Transverse colon (tissue), 4 donors: Measurements from ENCODE around the gene LAMA3. TPM values are rescaled to one million over a fixed set of nuclear protein-coding genes. Genes with fewer than 3 reads are reported as not detected.

Source experiments
- DNase-seq: peaks from one replicate; pipeline ENCODE4 v3.0.0-alpha.2; 2019
- H3K27ac ChIP-seq, 4 donors: fragments of 200-600 bp; sonication (generic); 2 replicates each; pipeline ENCODE4 v1.5.1; 2016 to 2018; ENCODE audit warnings: inconsistent platforms in 4 of 4
- H3K27me3 ChIP-seq: fragments of 200-600 bp; sonication (generic); 2 replicates; pipeline ENCODE4 v1.5.1; 2017; ENCODE audit warnings: inconsistent platforms
- H3K36me3 ChIP-seq, 4 donors: fragments of 200-600 bp; sonication (generic); 2 replicates each; pipeline ENCODE4 v1.5.1; 2017 to 2019; ENCODE audit warnings: inconsistent platforms in 4 of 4
- H3K4me1 ChIP-seq, 4 donors: fragments of 200-600 bp; sonication (generic); 2 replicates each; pipeline ENCODE4 v1.5.1; 2017 to 2020; ENCODE audit warnings: inconsistent platforms in 4 of 4
- H3K4me3 ChIP-seq, 4 donors: fragments of 200-600 bp; sonication (generic); 1 replicate in 1 of 4; 2 replicates in 3 of 4; pipeline versions ENCODE4 v1.5.1 to v1.6.1; 2017 to 2019; ENCODE audit warnings: inconsistent platforms in 4 of 4
- H3K9me3 ChIP-seq, 2 donors: fragments of 200-600 bp; sonication (generic); 2 replicates each; pipeline ENCODE4 v1.5.1; 2017 to 2019; ENCODE audit warnings: inconsistent platforms in 2 of 2
- EP300 ChIP-seq: sonication (generic); formaldehyde crosslinking; IDR thresholded peaks from one replicate; pipeline ENCODE4 v1.6.1; 2017; ENCODE audit warnings: antibody characterized with exemption, low read depth
- POLR2A ChIP-seq: fragments of 450-650 bp; IDR thresholded peaks from one replicate; pipeline ENCODE4 v1.6.1; 2016; ENCODE audit warnings: antibody characterized with exemption, mild to moderate bottlenecking, moderate library complexity
- POLR2AphosphoS5 ChIP-seq, 3 donors: sonication (generic); formaldehyde crosslinking; IDR thresholded peaks; one replicate each; pipeline ENCODE4 v1.6.1; 2016; ENCODE audit warnings: antibody characterized with exemption in 3 of 3
- WGBS, 2 donors: methylation state at CpG; one replicate each; pipeline ENCODE4 v1.1.5; 2018; ENCODE audit warnings: low coverage in 1 of 2; 5-methylcytosine and 5-hydroxymethylcytosine counted together
- in situ Hi-C, 4 donors: fragments of 200-750 bp; cut with MboI; loops; one replicate each; pipeline versions ENCODE4 v1.15.0 to v1.15.1; 2017; ENCODE audit warnings: low sequenced_read_pairs in 3 of 4, low pct_ligation_motif_present in 1 of 4, low pct_unique_long_range_greater_than_20kb in 1 of 4
- intact Hi-C: fragments of 100-400 bp; cut with DNase I; formaldehyde crosslinking; loops from one replicate; pipeline ENCODE4 v1.15.1; 2023; ENCODE audit warnings: low total_unique reads
- total RNA-seq, 4 donors: library from RNA; depleted of rRNA; stranded (reverse); fragments of >200 nt; gene quantifications; one replicate each; pipeline ENCODE4 v1.1.0, GENCODE V29; 2016
- TF ChIP-seq, protein P1 (sequence below), 5 experiments: fragments of 200-600 bp in 3 of 5; fragments of 450-650 bp in 2 of 5; sonication (generic) in 3 of 5; IDR thresholded peaks; 1 replicate in 2 of 5; 2 replicates in 3 of 5; pipeline ENCODE4 v1.5.1; 2016 to 2017; ENCODE audit warnings: antibody characterized with exemption in 5 of 5, inconsistent platforms in 3 of 5, mild to moderate bottlenecking in 2 of 5, moderate library complexity in 1 of 5

Gene LAMA3
- total RNA-seq, 4 donors from 2014 or later, result 17.5 to 71.8 (median 47.4) TPM

DNA sequence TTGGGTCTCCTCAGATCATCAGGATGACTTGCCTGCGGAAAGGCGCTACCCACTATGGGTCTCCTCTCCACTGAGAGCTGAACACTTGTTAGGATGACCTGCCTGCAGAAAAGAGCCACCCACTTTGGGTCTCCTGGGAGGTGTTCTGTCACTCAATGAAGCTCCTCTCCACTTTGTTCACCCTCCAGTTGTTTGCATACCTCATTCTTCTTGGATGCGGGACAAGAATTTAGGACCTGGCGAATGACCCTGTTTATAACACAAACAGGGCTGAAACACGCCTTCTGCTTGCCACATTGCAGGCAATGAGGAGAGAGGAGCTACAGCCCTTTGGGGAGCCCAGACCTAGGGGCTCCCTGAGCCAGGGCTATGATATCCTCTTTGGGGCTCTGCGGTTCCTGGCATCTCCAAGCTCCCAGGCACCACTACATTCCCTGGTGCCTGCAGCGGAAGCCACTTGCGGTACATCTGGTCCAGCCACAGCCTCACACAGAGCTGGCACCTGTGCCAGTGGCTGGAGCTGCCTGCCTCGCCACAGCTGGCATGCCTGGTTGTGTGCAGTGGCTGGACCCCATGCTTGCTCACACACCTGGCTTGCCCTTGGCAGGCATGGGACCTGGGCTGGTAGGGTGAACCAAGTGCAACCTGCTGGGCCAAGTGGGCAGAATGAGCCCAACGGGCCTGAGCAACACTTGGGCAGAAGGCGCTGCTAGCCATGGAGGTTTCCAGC lies 47.2 kb upstream of the LAMA3 start:
- no peak for DNase-seq
- H3K4me1 ChIP-seq, result no peaks in the 10 kb centered on the region
- intact Hi-C loops (no loop called here), in situ Hi-C loops (loop anchor here in 3 of 4 donors (25.0 kb wide), 2 partner anchors 270 to 470 kb away; no protein-coding TSS in a partner anchor)
- H3K9me3 ChIP-seq, result no peaks in the 10 kb centered on the region
- 87 to 100% methylated on average over 1 to 11 of the region's 11 CpGs for WGBS, 2 donors
- H3K27me3 ChIP-seq, result no peaks in the 10 kb centered on the region
- H3K36me3 ChIP-seq, result no peaks in the 10 kb centered on the region
- TF ChIP-seq POLR2AphosphoS5 (IDR thresholded peaks at IDR 0.05), result no peak
- TF ChIP-seq, protein P1, sequence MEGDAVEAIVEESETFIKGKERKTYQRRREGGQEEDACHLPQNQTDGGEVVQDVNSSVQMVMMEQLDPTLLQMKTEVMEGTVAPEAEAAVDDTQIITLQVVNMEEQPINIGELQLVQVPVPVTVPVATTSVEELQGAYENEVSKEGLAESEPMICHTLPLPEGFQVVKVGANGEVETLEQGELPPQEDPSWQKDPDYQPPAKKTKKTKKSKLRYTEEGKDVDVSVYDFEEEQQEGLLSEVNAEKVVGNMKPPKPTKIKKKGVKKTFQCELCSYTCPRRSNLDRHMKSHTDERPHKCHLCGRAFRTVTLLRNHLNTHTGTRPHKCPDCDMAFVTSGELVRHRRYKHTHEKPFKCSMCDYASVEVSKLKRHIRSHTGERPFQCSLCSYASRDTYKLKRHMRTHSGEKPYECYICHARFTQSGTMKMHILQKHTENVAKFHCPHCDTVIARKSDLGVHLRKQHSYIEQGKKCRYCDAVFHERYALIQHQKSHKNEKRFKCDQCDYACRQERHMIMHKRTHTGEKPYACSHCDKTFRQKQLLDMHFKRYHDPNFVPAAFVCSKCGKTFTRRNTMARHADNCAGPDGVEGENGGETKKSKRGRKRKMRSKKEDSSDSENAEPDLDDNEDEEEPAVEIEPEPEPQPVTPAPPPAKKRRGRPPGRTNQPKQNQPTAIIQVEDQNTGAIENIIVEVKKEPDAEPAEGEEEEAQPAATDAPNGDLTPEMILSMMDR (IDR thresholded peaks at IDR 0.05), result no peak
- no peak for TF ChIP-seq EP300
- TF ChIP-seq POLR2A, result no peak
- no peak overlapping the region for H3K4me3 ChIP-seq
- H3K27ac ChIP-seq, result no peak overlapping the region

DNA sequence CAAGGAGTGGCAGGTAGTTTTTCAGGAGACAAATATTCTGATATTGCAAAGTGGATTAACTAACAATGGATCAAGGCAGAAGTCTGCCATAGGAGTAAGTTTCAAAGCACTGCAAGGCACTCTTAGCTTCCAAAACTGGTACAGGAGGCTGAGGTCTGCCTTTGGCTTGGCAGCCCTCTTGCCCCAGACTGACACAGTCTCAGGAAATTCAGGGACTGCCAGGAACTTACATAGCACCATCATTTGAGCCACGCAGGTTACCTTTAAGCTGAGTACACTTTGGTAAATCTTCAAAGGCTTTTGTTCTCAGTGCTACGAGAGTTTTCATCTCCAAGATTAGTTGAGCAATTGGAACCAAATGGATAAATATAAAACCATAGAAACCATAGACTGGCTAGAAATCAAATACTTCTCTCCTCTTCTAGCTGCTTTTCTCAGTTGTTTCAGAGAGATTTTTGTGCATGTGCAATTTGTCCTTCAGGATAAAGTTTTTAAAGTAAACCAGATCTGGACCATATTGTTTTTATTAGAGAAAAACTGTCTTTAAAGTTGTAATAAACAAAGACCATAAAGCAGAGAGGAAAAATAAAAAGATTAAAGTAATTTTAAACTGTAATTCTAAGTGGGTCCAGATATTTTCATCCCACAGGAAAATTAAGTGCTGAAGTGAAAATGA lies 45.3 kb upstream of the LAMA3 start:
- in situ Hi-C loops, result loop anchor here in 3 of 4 donors (25.0 kb wide), 2 partner anchors 268 to 468 kb away; no protein-coding TSS in a partner anchor
- whole genome bisulfite sequencing, 2 donors, result 73% methylated on average over 2 of the region's 2 CpGs; no CpG with 5 or more reads in 1 of the 2 donors
- Histone ChIP-seq H3K4me1 (no peaks in the 10 kb centered on the region), H3K27me3 (no peaks in the 10 kb centered on the region), H3K27ac (no peak overlapping the region), H3K4me3 (no peak overlapping the region), H3K9me3 (no peaks in the 10 kb centered on the region), H3K36me3 (no peaks in the 10 kb centered on the region)
- no peak for DNase-seq
- TF ChIP-seq EP300 (no peak), POLR2A (no peak), POLR2AphosphoS5 (IDR thresholded peaks at IDR 0.05) (no peak)
- TF ChIP-seq, protein P1 (IDR thresholded peaks at IDR 0.05), result no peak
- intact Hi-C loops, result no loop called here

DNA sequence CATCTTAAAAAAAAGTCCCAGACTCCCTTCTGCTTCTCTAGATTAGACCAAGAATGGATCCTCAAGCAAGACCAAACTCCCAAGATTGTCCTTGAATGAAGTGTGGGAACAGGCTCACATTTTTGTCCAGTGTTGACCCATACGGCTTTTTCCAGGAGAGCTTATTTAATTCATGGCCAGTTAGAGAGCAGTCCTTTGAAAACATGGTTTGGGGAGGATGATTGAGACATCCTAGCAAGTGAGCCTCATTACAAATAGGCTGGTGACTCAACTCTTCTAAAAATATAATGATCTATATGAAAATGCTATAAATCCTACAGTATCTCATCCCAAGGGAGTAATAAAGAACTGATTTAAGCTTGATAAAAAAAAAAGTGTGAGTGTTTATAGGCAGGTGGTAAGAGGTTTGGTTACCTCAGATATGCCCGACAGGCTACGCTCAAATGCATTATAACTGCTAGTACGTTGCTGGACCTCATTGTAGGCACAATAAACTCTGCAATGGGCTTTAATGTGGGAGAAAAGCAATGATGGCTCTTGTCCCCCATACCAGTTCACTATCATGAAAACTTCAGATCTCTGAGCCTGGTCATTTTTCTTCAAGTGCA lies 43.6 kb upstream of the LAMA3 start:
- Histone ChIP-seq H3K4me1 (no peaks in the 10 kb centered on the region), H3K36me3 (no peaks in the 10 kb centered on the region), H3K27ac (no peak overlapping the region), H3K9me3 (no peaks in the 10 kb centered on the region), H3K27me3 (no peaks in the 10 kb centered on the region), H3K4me3 (no peak overlapping the region)
- TF ChIP-seq POLR2A (no peak), POLR2AphosphoS5 (IDR thresholded peaks at IDR 0.05) (no peak), EP300 (no peak)
- TF ChIP-seq, protein P1 (IDR thresholded peaks at IDR 0.05), result no peak
- intact Hi-C loops (no loop called here), in situ Hi-C loops (loop anchor here in 3 of 4 donors (25.0 kb wide), 2 partner anchors 267 to 467 kb away; no protein-coding TSS in a partner anchor)
- WGBS, 2 donors, result 81 to 86% methylated on average over 3 to 4 of the region's 4 CpGs
- DNase-seq, result no peak

DNA sequence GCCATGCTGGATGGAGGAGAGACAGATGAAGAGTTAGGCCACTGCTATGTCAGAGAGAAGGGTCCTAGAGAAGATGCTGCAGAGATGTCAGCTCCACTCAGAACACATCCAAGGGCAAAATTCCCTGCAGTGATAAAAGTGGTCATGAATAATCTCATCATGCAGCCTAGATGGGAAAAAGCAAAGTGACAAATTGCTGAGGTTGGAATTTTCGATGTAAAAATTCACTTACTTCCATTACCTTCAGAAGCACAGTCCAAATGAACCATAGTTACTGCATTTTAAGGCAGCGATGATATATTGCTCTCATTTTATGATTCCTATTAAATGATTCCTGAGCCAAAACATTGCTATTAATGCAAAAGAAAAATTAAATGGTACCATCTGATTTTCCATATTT lies 43.0 kb upstream of the LAMA3 start:
- H3K4me1 ChIP-seq, result peaks cover 0 to 5% (median 0%) of the 10 kb centered on the region in 4 donors
- intact Hi-C loops (no loop called here), in situ Hi-C loops (loop anchor here in 3 of 4 donors (25.0 kb wide), 2 partner anchors 266 to 466 kb away; no protein-coding TSS in a partner anchor)
- no peak overlapping the region for H3K27ac ChIP-seq
- H3K27me3 ChIP-seq, result no peaks in the 10 kb centered on the region
- no peak overlapping the region for H3K4me3 ChIP-seq
- WGBS, 2 donors, result 78 to 84% methylated on average over 2 of the region's 2 CpGs
- no peaks in the 10 kb centered on the region for H3K9me3 ChIP-seq
- DNase-seq, result no peak
- TF ChIP-seq POLR2AphosphoS5 (IDR thresholded peaks at IDR 0.05) (no peak), POLR2A (no peak), EP300 (no peak)
- TF ChIP-seq, protein P1 (IDR thresholded peaks at IDR 0.05), result no peak
- no peaks in the 10 kb centered on the region for H3K36me3 ChIP-seq
